GM12878 (cell line): Measurements from ENCODE around the gene CASK.

ENCODE experiments used
- ATF2 ChIP-seq: IDR thresholded peaks from 2 replicates; pipeline ENCODE4 v1.6.1; 2012; ENCODE audit warnings: low read length, inconsistent platforms
- CTCF ChIP-seq, 3 experiments: IDR thresholded peaks in 2 of 3; conservative IDR thresholded peaks in 1 of 3; 2 replicates each; pipeline ENCODE4 v1.5.1; 2011; ENCODE audit warnings: low read depth in 3 of 3, low read length in 3 of 3, mild to moderate bottlenecking in 3 of 3, control low read depth in 2 of 3, moderate library complexity in 2 of 3, inconsistent platforms in 1 of 3, mixed read lengths in 1 of 3; ENCODE audit not compliant: control insufficient read depth in 2 of 3, insufficient read depth in 1 of 3; ENCODE audit errors: extremely low read depth in 1 of 3
- CUX1 ChIP-seq: IDR thresholded peaks from 2 replicates; pipeline ENCODE4 v1.6.1; 2012; ENCODE audit warnings: improper control_type of control experiment, low read depth, low read length; ENCODE audit not compliant: insufficient replicate concordance
- GABPA ChIP-seq: IDR thresholded peaks from 2 replicates; pipeline ENCODE4 v1.6.1; 2014; ENCODE audit warnings: antibody characterized with exemption, low read depth, mild to moderate bottlenecking, inconsistent platforms
- MAX ChIP-seq: IDR thresholded peaks from 2 replicates; pipeline ENCODE4 v1.6.1; 2012; ENCODE audit warnings: low read depth, low read length, improper control_type of control experiment
- MXI1 ChIP-seq: fragments of 150-350 bp; IDR thresholded peaks from 2 replicates; pipeline ENCODE4 v1.6.1; 2011; ENCODE audit warnings: low read depth, mild to moderate bottlenecking, inconsistent platforms, low read length, improper control_type of control experiment
- POLR2A ChIP-seq: IDR thresholded peaks from 2 replicates; pipeline ENCODE4 v1.6.1; 2011; ENCODE audit warnings: low read depth, mild to moderate bottlenecking, low read length
- REST ChIP-seq: IDR thresholded peaks from 2 replicates; pipeline ENCODE4 v1.6.1; 2012; ENCODE audit warnings: mild to moderate bottlenecking, low read depth, low read length
- ZNF24 ChIP-seq: fragments of 450-650 bp; IDR thresholded peaks from 2 replicates; pipeline ENCODE4 v1.6.1; 2017; ENCODE audit warnings: antibody characterized with exemption, mild to moderate bottlenecking
- ZNF622 ChIP-seq: fragments of 450-650 bp; IDR thresholded peaks from 2 replicates; pipeline ENCODE4 v1.6.1; 2017; ENCODE audit warnings: mild to moderate bottlenecking, inconsistent platforms

- no peak for TF ChIP-seq POLR2A
- TF ChIP-seq GABPA = no peak
- no peak for TF ChIP-seq MXI1
- no peak for TF ChIP-seq MAX
- TF ChIP-seq CTCF (IDR thresholded peaks at IDR 0.05 in 2 of 3, conservative IDR thresholded peaks at IDR 0.05 in 1 of 3; ENCODE audit: control insufficient read depth in 2 of 3, extremely low read depth in 1 of 3, insufficient read depth in 1 of 3, low read depth in 3 of 3, low read length in 3 of 3) = no peak
- TF ChIP-seq CUX1 = no peak
- TF ChIP-seq ZNF622 = no peak
- no peak for TF ChIP-seq ZNF24
- TF ChIP-seq REST = no peak
- no peak for TF ChIP-seq ATF2
Measured at GRCh38 chrX:41705042-41705441, 218.3 kb downstream of the CASK start.
